GM12891 (cell line): ENCODE results near the gene NEURL1B.

Experiments
- DNase-seq: peaks from one replicate; pipeline ENCODE4 v3.0.0; 2011; ENCODE audit warnings: low spot score; ENCODE audit not compliant: insufficient read length
- FAIRE-seq: peaks from 2 replicates; lab custom pipeline; 2011; peaks lifted over from hg19 to GRCh38; lab: Jason Lieb, UNC
- PAX5 ChIP-seq: IDR thresholded peaks from 2 replicates; pipeline ENCODE4 v1.6.1; 2011; ENCODE audit warnings: low read length, moderate library complexity, mild to moderate bottlenecking; ENCODE audit not compliant: insufficient read depth, severe bottlenecking
- POLR2A ChIP-seq: IDR thresholded peaks from 2 replicates; pipeline ENCODE4 v1.6.1; 2011; ENCODE audit warnings: low read depth, low read length, control low read depth
- POLR2AphosphoS5 ChIP-seq: IDR thresholded peaks from 2 replicates; pipeline ENCODE4 v1.6.1; 2011; ENCODE audit warnings: low read depth, low read length, control low read depth
- POU2F2 ChIP-seq: IDR thresholded peaks from 2 replicates; pipeline ENCODE4 v1.6.1; 2011; ENCODE audit warnings: low read depth, mild to moderate bottlenecking, control low read depth, low read length, moderate library complexity
- SPI1 ChIP-seq: IDR thresholded peaks from 2 replicates; pipeline ENCODE4 v1.6.1; 2011; ENCODE audit warnings: low read depth, low read length, control low read depth
- TAF1 ChIP-seq: IDR thresholded peaks from 2 replicates; pipeline ENCODE4 v1.6.1; 2011; ENCODE audit warnings: low read depth, low read length, control low read depth

NEURL1B gene

GRCh38 chr5:172662596-172662995 is 21.5 kb downstream of the NEURL1B start:
- FAIRE-seq, result no peak
- DNase-seq, result no peak
- no peak for TF ChIP-seq TAF1
- no peak for TF ChIP-seq SPI1
- no peak for TF ChIP-seq POLR2AphosphoS5
- no peak for TF ChIP-seq POLR2A
- no peak for TF ChIP-seq PAX5
- TF ChIP-seq POU2F2, result no peak

- DNase-seq (no peak), FAIRE-seq (no peak)
- no peak for TF ChIP-seq SPI1
- no peak for TF ChIP-seq POU2F2
- TF ChIP-seq TAF1, result no peak
- no peak for TF ChIP-seq PAX5
- no peak for TF ChIP-seq POLR2AphosphoS5
- no peak for TF ChIP-seq POLR2A
Observed at GRCh38 chr5:172664018-172664417, 23.0 kb downstream of the NEURL1B start.

DNA sequence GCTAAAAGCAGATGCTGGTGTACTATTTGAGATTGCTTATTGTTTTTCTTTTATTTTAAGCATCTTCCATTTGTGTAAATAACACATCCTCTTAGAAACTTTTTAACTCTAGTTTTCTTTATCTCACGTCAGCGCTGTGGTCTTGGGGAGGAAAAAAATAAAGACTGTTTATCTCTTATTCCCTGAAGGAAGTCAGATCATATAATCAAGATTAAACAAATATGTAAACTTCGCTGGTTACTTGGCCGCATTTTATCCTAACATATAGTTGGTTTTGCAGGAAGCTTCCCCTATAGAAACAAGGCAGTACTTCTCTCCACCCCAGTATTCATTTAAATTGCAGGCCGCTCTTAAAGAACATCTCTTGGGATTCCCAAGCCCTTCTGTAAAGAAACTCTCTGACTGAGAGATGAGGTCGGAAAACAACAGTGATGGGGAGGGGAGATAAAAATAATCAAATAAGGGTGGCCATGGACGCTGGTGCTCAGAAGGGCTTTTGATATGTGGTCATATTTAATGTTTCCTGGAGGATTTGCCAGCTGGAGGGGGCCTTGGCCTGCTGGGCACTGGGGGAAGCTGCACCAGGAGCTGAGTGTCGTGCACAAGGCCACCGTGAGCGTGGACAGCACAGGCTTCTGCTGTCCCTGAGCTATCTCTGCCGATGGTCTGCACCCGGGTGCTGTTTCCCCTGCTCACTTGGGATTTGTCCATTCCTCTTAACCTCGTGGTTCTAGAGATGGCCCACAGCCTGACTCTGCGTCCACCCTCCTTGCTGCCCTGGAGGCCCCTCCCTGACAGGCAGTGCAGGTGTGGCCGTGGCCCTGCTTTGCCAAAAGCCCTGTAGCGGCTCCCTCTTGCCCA is 23.8 kb downstream of the NEURL1B start:
- TF ChIP-seq POLR2A (no peak), POLR2AphosphoS5 (no peak), POU2F2 (no peak), TAF1 (no peak), PAX5 (no peak), SPI1 (no peak)
- no peak for DNase-seq
- no peak for FAIRE-seq

DNA sequence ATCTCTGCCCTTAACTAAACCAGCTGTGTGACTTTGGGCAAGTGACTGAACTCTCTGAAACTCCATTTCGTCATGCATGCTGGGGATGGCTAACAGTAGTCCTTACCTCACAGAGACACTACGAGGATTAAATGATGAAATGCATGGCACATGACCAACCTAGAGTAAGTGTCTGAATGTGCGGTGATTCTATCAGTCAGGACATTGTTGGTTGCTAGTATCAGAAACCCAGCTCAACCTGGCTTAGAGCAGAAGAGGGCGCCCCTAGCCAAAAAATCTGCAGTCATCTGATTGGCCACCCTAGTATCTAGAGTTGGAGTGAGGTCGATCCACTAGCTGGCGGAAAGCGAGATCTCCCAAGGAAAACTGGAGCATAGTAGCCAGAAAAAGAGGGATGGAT is 25.2 kb downstream of the NEURL1B start:
- no peak for TF ChIP-seq SPI1
- no peak for TF ChIP-seq POU2F2
- peak; percentile 40 for FAIRE-seq
- no peak for DNase-seq

GRCh38 chr5:172667786-172668593 is 26.9 kb downstream of the NEURL1B start:
- TF ChIP-seq POU2F2 (no peak), PAX5 (no peak), SPI1 (no peak), POLR2A (no peak), TAF1 (no peak), POLR2AphosphoS5 (no peak)
- FAIRE-seq (no peak), DNase-seq (no peak)

DNA sequence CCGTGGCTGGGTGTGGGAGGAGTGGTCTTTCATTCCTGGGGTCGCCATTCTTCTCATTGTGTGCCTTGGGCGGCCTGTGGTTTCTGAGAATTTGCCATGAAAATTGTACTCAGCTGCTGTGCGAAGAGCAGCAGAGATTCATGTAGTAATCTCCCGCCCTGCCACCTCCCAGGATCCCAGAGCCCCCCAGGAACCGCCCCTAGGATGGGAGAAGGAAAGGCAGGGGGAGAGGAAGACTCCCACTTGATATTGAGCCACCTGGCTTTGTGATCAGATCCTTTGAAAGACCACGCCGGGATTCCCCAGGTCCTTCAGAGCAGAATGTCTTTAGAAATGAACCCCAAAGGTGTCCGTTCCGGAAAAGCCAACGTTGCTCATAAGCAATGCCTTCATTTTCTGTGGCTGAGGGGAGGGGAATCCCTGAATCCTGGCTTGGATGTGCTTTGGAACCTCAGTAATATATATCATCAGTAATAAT is 27.6 kb downstream of the NEURL1B start:
- TF ChIP-seq PAX5 (no peak), POLR2A (no peak), SPI1 (no peak), POLR2AphosphoS5 (no peak), POU2F2 (no peak)
- DNase-seq, result no peak
- FAIRE-seq, result no peak

DNA sequence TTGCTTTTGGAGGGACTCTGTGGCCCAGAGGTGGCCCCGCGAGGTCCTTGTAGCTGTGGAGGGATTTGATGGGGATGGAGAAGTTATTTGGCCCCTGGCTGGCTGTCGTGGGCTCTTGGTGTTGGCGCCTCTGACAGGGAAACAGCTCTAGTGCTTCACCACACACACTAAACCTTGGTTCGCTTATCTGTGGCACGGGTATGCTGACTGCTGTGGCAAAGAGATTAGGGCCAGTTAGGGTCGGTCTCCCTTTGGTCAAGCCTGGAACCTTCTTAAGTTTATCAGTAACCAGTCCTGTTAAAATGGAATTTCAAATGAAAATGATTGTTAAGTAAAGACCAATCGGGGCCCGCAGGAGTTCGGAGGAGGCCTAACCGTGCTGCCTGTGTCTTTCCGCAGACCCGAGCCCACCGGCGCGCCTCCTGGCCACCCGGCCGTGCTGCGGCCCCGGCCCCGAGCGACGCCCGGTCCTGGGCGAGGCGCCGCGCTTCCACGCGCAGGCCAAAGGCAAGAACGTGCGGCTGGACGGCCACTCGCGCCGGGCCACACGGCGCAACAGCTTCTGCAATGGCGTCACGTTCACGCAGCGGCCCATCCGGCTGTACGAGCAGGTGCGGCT is 28.4 kb downstream of the NEURL1B start:
- DNase-seq (no peak), FAIRE-seq (no peak)
- TF ChIP-seq PAX5 (no peak), SPI1 (no peak), POU2F2 (no peak), POLR2A (no peak), POLR2AphosphoS5 (no peak), TAF1 (no peak)

DNA sequence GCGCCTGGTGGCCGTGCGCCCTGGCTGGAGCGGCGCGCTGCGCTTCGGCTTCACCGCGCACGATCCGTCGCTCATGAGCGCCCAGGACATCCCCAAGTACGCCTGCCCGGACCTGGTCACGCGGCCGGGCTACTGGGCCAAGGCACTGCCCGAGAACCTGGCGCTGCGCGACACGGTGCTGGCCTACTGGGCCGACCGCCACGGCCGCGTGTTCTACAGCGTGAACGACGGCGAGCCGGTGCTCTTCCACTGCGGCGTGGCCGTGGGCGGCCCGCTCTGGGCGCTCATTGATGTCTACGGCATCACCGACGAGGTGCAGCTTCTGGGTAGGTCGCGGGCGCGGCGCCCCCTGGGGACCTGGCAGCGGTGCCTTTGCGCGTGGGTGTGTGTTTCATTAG is 28.9 kb downstream of the NEURL1B start:
- no peak for DNase-seq
- no peak for TF ChIP-seq TAF1
- no peak for TF ChIP-seq POU2F2
- TF ChIP-seq POLR2AphosphoS5, result no peak
- TF ChIP-seq PAX5, result no peak
- no peak for TF ChIP-seq POLR2A
- TF ChIP-seq SPI1, result no peak
- FAIRE-seq, result no peak

DNA sequence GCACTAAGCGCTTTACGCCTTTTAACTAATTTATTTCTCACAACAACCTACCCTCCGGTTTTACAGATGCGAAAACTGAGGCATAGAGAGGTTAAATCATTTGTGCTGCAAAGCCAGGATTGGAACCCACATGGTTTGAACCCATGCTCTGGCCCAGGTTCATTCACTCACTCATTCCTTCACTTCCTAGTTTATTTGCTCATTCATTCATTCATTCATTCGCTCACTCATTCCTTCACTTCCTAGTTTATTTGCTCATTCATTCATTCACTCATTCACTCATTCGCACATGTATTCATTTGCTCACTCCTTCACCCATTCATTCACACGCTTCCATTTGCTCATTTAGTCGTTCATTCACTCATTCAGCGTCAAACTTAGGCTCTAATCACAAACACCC is 29.4 kb downstream of the NEURL1B start:
- TF ChIP-seq POLR2A (no peak), TAF1 (no peak), PAX5 (no peak), SPI1 (no peak), POLR2AphosphoS5 (no peak), POU2F2 (no peak)
- no peak for DNase-seq
- FAIRE-seq, result no peak
